HEK293 (cell line): ENCODE measurements around the gene SLK.

Experiments
- HOXD13 ChIP-seq: sonication (generic); formaldehyde crosslinking; IDR thresholded peaks from 2 replicates; pipeline ENCODE4 v1.8.0; 2022; ENCODE audit warnings: missing genetic modification reagents, borderline replicate concordance
- KLF10 ChIP-seq: fragments of 450-650 bp; IDR thresholded peaks from 2 replicates; pipeline ENCODE4 v1.5.1; 2018; ENCODE audit warnings: missing biosample characterization, mild to moderate bottlenecking, missing genetic modification characterization
- KLF7 ChIP-seq: fragments of 450-650 bp; formaldehyde crosslinking; IDR thresholded peaks from 2 replicates; pipeline ENCODE4 v1.5.1; 2016; ENCODE audit warnings: missing biosample characterization, missing genetic modification characterization, borderline replicate concordance
- TRIM28 ChIP-seq: IDR thresholded peaks from 2 replicates; pipeline ENCODE4 v1.6.1; 2011; ENCODE audit warnings: low read length, control low read depth, borderline replicate concordance
- YY1 ChIP-seq: fragments of 450-650 bp; formaldehyde crosslinking; IDR thresholded peaks from 2 replicates; pipeline ENCODE4 v1.5.1; 2018; ENCODE audit warnings: missing biosample characterization, missing genetic modification characterization
- YY2 ChIP-seq: fragments of 450-650 bp; formaldehyde crosslinking; IDR thresholded peaks from 2 replicates; pipeline ENCODE4 v1.5.1; 2016; ENCODE audit warnings: missing biosample characterization, missing genetic modification characterization
- ZBTB20 ChIP-seq: fragments of 450-650 bp; formaldehyde crosslinking; IDR thresholded peaks from 2 replicates; pipeline ENCODE4 v1.5.1; 2016; ENCODE audit warnings: missing biosample characterization, missing genetic modification characterization
- ZNF138 ChIP-seq: fragments of 450-650 bp; formaldehyde crosslinking; IDR thresholded peaks from 2 replicates; pipeline ENCODE4 v1.5.1; 2016; ENCODE audit warnings: missing biosample characterization, missing genetic modification characterization, borderline replicate concordance
- ZNF174 ChIP-seq: fragments of 450-650 bp; formaldehyde crosslinking; IDR thresholded peaks from 2 replicates; pipeline ENCODE4 v1.5.0; 2017; ENCODE audit warnings: missing biosample characterization, mild to moderate bottlenecking, missing genetic modification characterization
- ZNF19 ChIP-seq: fragments of 450-650 bp; formaldehyde crosslinking; IDR thresholded peaks from 2 replicates; pipeline ENCODE4; 2016; ENCODE audit warnings: missing biosample characterization, missing genetic modification characterization, low read depth
- ZNF211 ChIP-seq: fragments of 450-650 bp; formaldehyde crosslinking; IDR thresholded peaks from 2 replicates; pipeline ENCODE4 v1.5.1; 2016; ENCODE audit warnings: low read depth, missing biosample characterization, missing genetic modification characterization
- ZNF223 ChIP-seq: fragments of 450-650 bp; formaldehyde crosslinking; IDR thresholded peaks from 2 replicates; pipeline ENCODE4 v1.5.1; 2016; ENCODE audit warnings: missing biosample characterization, missing genetic modification characterization
- ZNF239 ChIP-seq: fragments of 450-650 bp; formaldehyde crosslinking; IDR thresholded peaks from 2 replicates; pipeline ENCODE4 v1.5.1; 2016; ENCODE audit warnings: missing biosample characterization, missing genetic modification characterization
- ZNF311 ChIP-seq: fragments of 450-650 bp; formaldehyde crosslinking; IDR thresholded peaks from 2 replicates; pipeline ENCODE4 v1.5.1; 2017; ENCODE audit warnings: missing biosample characterization, missing genetic modification characterization, borderline replicate concordance
- ZNF335 ChIP-seq: fragments of 450-650 bp; formaldehyde crosslinking; conservative IDR thresholded peaks from 2 replicates; pipeline ENCODE4 v1.5.1; 2016; ENCODE audit warnings: missing biosample characterization, missing genetic modification characterization
- ZNF426 ChIP-seq: fragments of 450-650 bp; formaldehyde crosslinking; IDR thresholded peaks from 2 replicates; pipeline ENCODE4 v1.5.1; 2017; ENCODE audit warnings: missing biosample characterization, missing genetic modification characterization, mild to moderate bottlenecking, inconsistent platforms, moderate library complexity
- ZNF433 ChIP-seq: fragments of 450-650 bp; formaldehyde crosslinking; IDR thresholded peaks from 2 replicates; pipeline ENCODE4 v1.5.1; 2016; ENCODE audit warnings: missing biosample characterization, missing genetic modification characterization, low read depth
- ZNF529 ChIP-seq: fragments of 450-650 bp; formaldehyde crosslinking; IDR thresholded peaks from 2 replicates; pipeline ENCODE4 v1.5.1; 2017; ENCODE audit warnings: missing genetic modification characterization, missing biosample characterization; ENCODE audit not compliant: insufficient replicate concordance
- ZNF544 ChIP-seq: fragments of 450-650 bp; formaldehyde crosslinking; IDR thresholded peaks from 2 replicates; pipeline ENCODE4 v1.5.0; 2017; ENCODE audit warnings: missing biosample characterization, missing genetic modification characterization
- ZNF548 ChIP-seq: fragments of 450-650 bp; formaldehyde crosslinking; IDR thresholded peaks from 2 replicates; pipeline ENCODE4 v1.5.1; 2016; ENCODE audit warnings: missing biosample characterization, missing genetic modification characterization
- ZNF629 ChIP-seq: fragments of 450-650 bp; formaldehyde crosslinking; IDR thresholded peaks from 2 replicates; pipeline ENCODE4 v1.5.1; 2017; ENCODE audit warnings: missing biosample characterization, missing genetic modification characterization
- TF ChIP-seq, protein P1 (sequence below): fragments of 450-650 bp; formaldehyde crosslinking; IDR thresholded peaks from 2 replicates; pipeline ENCODE4 v1.5.1; 2016; ENCODE audit warnings: missing biosample characterization, missing genetic modification characterization, low read depth
- TF ChIP-seq, protein P2 (sequence below): fragments of 450-650 bp; formaldehyde crosslinking; IDR thresholded peaks from 2 replicates; pipeline ENCODE4 v1.5.1; 2016; ENCODE audit warnings: missing biosample characterization, missing genetic modification characterization
- TF ChIP-seq, protein P3 (sequence below): fragments of 450-650 bp; formaldehyde crosslinking; IDR thresholded peaks from 2 replicates; pipeline ENCODE4 v1.5.1; 2017; ENCODE audit warnings: missing biosample characterization, missing genetic modification characterization
- TF ChIP-seq, protein P4 (sequence below): fragments of 450-650 bp; formaldehyde crosslinking; IDR thresholded peaks from 2 replicates; pipeline ENCODE4 v1.5.1; 2016; ENCODE audit warnings: missing biosample characterization, missing genetic modification characterization
- TF ChIP-seq, protein P5 (sequence below): fragments of 450-650 bp; formaldehyde crosslinking; IDR thresholded peaks from 2 replicates; pipeline ENCODE4 v1.5.1; 2016; ENCODE audit warnings: missing biosample characterization, missing genetic modification characterization
- TF ChIP-seq, protein P6 (sequence below): fragments of 450-650 bp; formaldehyde crosslinking; IDR thresholded peaks from 2 replicates; pipeline ENCODE4 v1.5.1; 2016; ENCODE audit warnings: missing biosample characterization, missing genetic modification characterization

SLK gene

DNA sequence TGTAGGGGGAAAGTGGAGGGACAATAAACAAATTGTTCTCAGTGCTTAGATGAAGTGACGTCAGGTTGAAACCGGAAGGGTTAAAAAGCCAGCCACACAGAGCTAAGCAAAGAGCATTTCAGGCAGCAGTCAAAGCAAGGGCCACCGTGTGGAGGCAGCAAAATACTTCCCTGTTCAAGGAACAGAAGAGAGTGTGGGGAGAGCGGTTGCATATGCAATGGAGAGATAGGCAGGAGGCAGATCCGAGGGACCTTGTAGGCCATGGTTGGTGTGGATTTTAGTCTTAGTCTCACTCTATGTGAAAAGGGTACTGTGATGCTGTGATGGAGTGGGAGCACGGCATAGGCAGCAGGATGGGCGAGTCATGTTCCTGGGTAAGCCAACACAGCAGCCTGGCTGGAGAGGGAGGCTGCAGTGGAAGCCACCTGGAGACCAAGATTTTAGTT, 45.2 kb upstream of the SLK start (continued):
- TF ChIP-seq, protein P1, sequence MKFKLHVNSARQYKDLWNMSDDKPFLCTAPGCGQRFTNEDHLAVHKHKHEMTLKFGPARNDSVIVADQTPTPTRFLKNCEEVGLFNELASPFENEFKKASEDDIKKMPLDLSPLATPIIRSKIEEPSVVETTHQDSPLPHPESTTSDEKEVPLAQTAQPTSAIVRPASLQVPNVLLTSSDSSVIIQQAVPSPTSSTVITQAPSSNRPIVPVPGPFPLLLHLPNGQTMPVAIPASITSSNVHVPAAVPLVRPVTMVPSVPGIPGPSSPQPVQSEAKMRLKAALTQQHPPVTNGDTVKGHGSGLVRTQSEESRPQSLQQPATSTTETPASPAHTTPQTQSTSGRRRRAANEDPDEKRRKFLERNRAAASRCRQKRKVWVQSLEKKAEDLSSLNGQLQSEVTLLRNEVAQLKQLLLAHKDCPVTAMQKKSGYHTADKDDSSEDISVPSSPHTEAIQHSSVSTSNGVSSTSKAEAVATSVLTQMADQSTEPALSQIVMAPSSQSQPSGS (tag by site-specific recombination) = peak; percentile 87
- TF ChIP-seq YY2 (tag by site-specific recombination) (no peak), ZNF426 (tag by site-specific recombination) (no peak), ZNF548 (tag by site-specific recombination) (no peak), ZNF433 (tag by site-specific recombination) (no peak), ZNF629 (tag by site-specific recombination) (peak; percentile 39), YY1 (tag by site-specific recombination) (no peak), ZNF239 (tag by site-specific recombination) (no peak), ZBTB20 (tag by site-specific recombination) (peak; percentile 43), ZNF138 (tag by site-specific recombination) (no peak), ZNF211 (tag by site-specific recombination) (no peak), KLF7 (no peak), ZNF174 (tag by site-specific recombination) (no peak), ZNF529 (tag by site-specific recombination) (no peak), ZNF223 (tag by site-specific recombination) (no peak), ZNF311 (no peak), TRIM28 (no peak), HOXD13 (CRISPR knock-in tag) (no peak), KLF10 (tag by site-specific recombination) (no peak), ZNF335 (tag by site-specific recombination) (peak; percentile 63), ZNF544 (tag by site-specific recombination) (no peak), ZNF19 (tag by site-specific recombination) (no peak)
- TF ChIP-seq, protein P2, sequence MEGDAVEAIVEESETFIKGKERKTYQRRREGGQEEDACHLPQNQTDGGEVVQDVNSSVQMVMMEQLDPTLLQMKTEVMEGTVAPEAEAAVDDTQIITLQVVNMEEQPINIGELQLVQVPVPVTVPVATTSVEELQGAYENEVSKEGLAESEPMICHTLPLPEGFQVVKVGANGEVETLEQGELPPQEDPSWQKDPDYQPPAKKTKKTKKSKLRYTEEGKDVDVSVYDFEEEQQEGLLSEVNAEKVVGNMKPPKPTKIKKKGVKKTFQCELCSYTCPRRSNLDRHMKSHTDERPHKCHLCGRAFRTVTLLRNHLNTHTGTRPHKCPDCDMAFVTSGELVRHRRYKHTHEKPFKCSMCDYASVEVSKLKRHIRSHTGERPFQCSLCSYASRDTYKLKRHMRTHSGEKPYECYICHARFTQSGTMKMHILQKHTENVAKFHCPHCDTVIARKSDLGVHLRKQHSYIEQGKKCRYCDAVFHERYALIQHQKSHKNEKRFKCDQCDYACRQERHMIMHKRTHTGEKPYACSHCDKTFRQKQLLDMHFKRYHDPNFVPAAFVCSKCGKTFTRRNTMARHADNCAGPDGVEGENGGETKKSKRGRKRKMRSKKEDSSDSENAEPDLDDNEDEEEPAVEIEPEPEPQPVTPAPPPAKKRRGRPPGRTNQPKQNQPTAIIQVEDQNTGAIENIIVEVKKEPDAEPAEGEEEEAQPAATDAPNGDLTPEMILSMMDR = peak; percentile 49; the same call in 1 of the 2 replicates
- TF ChIP-seq, protein P3, sequence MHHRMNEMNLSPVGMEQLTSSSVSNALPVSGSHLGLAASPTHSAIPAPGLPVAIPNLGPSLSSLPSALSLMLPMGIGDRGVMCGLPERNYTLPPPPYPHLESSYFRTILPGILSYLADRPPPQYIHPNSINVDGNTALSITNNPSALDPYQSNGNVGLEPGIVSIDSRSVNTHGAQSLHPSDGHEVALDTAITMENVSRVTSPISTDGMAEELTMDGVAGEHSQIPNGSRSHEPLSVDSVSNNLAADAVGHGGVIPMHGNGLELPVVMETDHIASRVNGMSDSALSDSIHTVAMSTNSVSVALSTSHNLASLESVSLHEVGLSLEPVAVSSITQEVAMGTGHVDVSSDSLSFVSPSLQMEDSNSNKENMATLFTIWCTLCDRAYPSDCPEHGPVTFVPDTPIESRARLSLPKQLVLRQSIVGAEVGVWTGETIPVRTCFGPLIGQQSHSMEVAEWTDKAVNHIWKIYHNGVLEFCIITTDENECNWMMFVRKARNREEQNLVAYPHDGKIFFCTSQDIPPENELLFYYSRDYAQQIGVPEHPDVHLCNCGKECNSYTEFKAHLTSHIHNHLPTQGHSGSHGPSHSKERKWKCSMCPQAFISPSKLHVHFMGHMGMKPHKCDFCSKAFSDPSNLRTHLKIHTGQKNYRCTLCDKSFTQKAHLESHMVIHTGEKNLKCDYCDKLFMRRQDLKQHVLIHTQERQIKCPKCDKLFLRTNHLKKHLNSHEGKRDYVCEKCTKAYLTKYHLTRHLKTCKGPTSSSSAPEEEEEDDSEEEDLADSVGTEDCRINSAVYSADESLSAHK (tag by site-specific recombination) = no peak
- TF ChIP-seq, protein P4, sequence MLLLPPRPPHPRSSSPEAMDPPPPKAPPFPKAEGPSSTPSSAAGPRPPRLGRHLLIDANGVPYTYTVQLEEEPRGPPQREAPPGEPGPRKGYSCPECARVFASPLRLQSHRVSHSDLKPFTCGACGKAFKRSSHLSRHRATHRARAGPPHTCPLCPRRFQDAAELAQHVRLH (tag by site-specific recombination) = 0 out of 2 replicates have a peak, but pooled peaks have one; percentile 9
- TF ChIP-seq, protein P5, sequence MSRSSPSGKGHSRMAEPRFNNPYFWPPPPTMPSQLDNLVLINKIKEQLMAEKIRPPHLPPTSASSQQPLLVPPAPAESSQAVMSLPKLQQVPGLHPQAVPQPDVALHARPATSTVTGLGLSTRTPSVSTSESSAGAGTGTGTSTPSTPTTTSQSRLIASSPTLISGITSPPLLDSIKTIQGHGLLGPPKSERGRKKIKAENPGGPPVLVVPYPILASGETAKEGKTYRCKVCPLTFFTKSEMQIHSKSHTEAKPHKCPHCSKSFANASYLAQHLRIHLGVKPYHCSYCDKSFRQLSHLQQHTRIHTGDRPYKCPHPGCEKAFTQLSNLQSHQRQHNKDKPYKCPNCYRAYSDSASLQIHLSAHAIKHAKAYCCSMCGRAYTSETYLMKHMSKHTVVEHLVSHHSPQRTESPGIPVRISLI = no peak
- TF ChIP-seq, protein P6, sequence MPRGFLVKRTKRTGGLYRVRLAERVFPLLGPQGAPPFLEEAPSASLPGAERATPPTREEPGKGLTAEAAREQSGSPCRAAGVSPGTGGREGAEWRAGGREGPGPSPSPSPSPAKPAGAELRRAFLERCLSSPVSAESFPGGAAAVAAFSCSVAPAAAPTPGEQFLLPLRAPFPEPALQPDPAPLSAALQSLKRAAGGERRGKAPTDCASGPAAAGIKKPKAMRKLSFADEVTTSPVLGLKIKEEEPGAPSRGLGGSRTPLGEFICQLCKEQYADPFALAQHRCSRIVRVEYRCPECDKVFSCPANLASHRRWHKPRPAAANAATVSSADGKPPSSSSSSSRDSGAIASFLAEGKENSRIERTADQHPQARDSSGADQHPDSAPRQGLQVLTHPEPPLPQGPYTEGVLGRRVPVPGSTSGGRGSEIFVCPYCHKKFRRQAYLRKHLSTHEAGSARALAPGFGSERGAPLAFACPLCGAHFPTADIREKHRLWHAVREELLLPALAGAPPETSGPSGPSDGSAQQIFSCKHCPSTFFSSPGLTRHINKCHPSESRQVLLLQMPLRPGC (tag by site-specific recombination) = no peak
